IMR-90 (cell line): ENCODE data around the gene CASP9. TPM values are rescaled to one million over a fixed set of nuclear protein-coding genes. Genes with fewer than 3 reads are reported as not detected.

Experiments used
- ATAC-seq: fragments of 200-7000 bp; cut with Tn5 transposase; 2 replicates; pipeline ENCODE4 v1.9.1; 2020; ENCODE audit warnings: low read depth, mild to moderate bottlenecking, moderate library complexity
- BruUV-seq: library from RNA; stranded (reverse); fragments of 400-500 nt; replicated peaks from 2 replicates; lab custom pipeline; 2021; lab: Mats Ljungman, UMichigan
- CTCF ChIA-PET: fragments of 300-600 bp; formaldehyde crosslinking; extraction: SDS; loops from one replicate; lab custom pipeline; 2021; ENCODE audit warnings: antibody characterized with exemption; lab: Yijun Ruan, JAX
- POLR2A ChIA-PET: fragments of 300-600 bp; sonication (Branson Sonifier 250); formaldehyde crosslinking; loops from one replicate; lab custom pipeline; 2022; ENCODE audit warnings: antibody characterized with exemption; ENCODE audit not compliant: unreplicated experiment; lab: Charles Lee
- DNase-seq: peaks from one replicate; pipeline ENCODE4 v3.0.0; 2013
- H2AFZ ChIP-seq: replicated peaks from 2 replicates; pipeline ENCODE3; 2013; ENCODE audit warnings: low read length, mild to moderate bottlenecking; ENCODE audit not compliant: poor library complexity
- H2AK5ac ChIP-seq: 2 replicates; pipeline ENCODE4 v1.6.1; 2013; ENCODE audit warnings: low read depth, low read length, inconsistent platforms
- H2AK9ac ChIP-seq: replicated peaks from 2 replicates; pipeline ENCODE3; 2013; ENCODE audit warnings: mild to moderate bottlenecking, low read depth, low read length, moderate library complexity; ENCODE audit not compliant: poor library complexity
- H2BK120ac ChIP-seq: 2 replicates; pipeline ENCODE4 v1.6.1; 2013; ENCODE audit warnings: low read depth, low read length, inconsistent platforms
- H2BK15ac ChIP-seq: 3 replicates; pipeline ENCODE4 v1.6.1; 2013; ENCODE audit warnings: low read depth, low read length, inconsistent platforms
- H2BK20ac ChIP-seq: 2 replicates; pipeline ENCODE4 v1.6.1; 2013; ENCODE audit warnings: low read depth, mild to moderate bottlenecking, inconsistent platforms, low read length, moderate library complexity
- H2BK5ac ChIP-seq: 2 replicates; pipeline ENCODE4 v1.6.1; 2013; ENCODE audit warnings: mild to moderate bottlenecking, low read depth, low read length, inconsistent platforms; ENCODE audit not compliant: poor library complexity, severe bottlenecking
- H3K14ac ChIP-seq: replicated peaks from 2 replicates; pipeline ENCODE4 v1.6.1; 2013; ENCODE audit warnings: low read depth, low read length, inconsistent platforms
- H3K18ac ChIP-seq: 2 replicates; pipeline ENCODE4 v1.6.1; 2013; ENCODE audit warnings: low read depth, low read length, control low read depth
- H3K23ac ChIP-seq: 2 replicates; pipeline ENCODE4 v1.6.1; 2013; ENCODE audit warnings: low read depth, low read length, inconsistent platforms
- H3K27ac ChIP-seq: 2 replicates; pipeline ENCODE4 v1.5.1; 2013; ENCODE audit warnings: mild to moderate bottlenecking, control low read depth, low read length; ENCODE audit not compliant: insufficient read depth
- H3K27me3 ChIP-seq: 2 replicates; pipeline ENCODE4 v1.6.1; 2013; ENCODE audit warnings: low read length; ENCODE audit not compliant: control insufficient read depth, insufficient read depth
- H3K36me3 ChIP-seq: 2 replicates; pipeline ENCODE4 v1.6.1; 2013; ENCODE audit warnings: low read length, mixed read lengths; ENCODE audit not compliant: control insufficient read depth, insufficient read depth
- H3K4ac ChIP-seq: 2 replicates; pipeline ENCODE4 v1.6.1; 2013; ENCODE audit warnings: low read depth, low read length, inconsistent platforms
- H3K4me1 ChIP-seq: 2 replicates; pipeline ENCODE4 v1.6.1; 2013; ENCODE audit warnings: low read length, mixed read lengths; ENCODE audit not compliant: control insufficient read depth, insufficient read depth
- H3K4me2 ChIP-seq: 2 replicates; pipeline ENCODE4 v1.6.1; 2013; ENCODE audit warnings: low read depth, mild to moderate bottlenecking, control low read depth, low read length, moderate library complexity
- H3K4me3 ChIP-seq: 2 replicates; pipeline ENCODE4 v1.5.1; 2013; ENCODE audit warnings: low read depth, mild to moderate bottlenecking, control low read depth, low read length, moderate library complexity; ENCODE audit not compliant: insufficient read depth
- H3K56ac ChIP-seq: 2 replicates; pipeline ENCODE4 v1.6.1; 2013; ENCODE audit warnings: low read length, inconsistent platforms; ENCODE audit not compliant: insufficient read depth; ENCODE audit errors: extremely low read depth
- H3K79me1 ChIP-seq, 2 experiments: 2 replicates each; pipeline ENCODE4 v1.6.1; 2013; ENCODE audit warnings: low read length in 2 of 2, inconsistent platforms in 1 of 2, low read depth in 1 of 2
- H3K9ac ChIP-seq: 2 replicates; pipeline ENCODE4 v1.6.1; 2013; ENCODE audit warnings: low read depth, low read length, control low read depth
- H3K9me1 ChIP-seq: 2 replicates; pipeline ENCODE4 v1.6.1; 2013; ENCODE audit warnings: low read length, inconsistent platforms; ENCODE audit not compliant: insufficient read depth
- H3K9me3 ChIP-seq: 2 replicates; pipeline ENCODE4 v1.6.1; 2013; ENCODE audit warnings: low read length; ENCODE audit not compliant: control insufficient read depth, insufficient read depth
- H4K20me1 ChIP-seq: 2 replicates; pipeline ENCODE4 v1.6.1; 2013; ENCODE audit warnings: low read length, inconsistent platforms; ENCODE audit not compliant: insufficient read depth
- H4K5ac ChIP-seq: 2 replicates; pipeline ENCODE4 v1.6.1; 2013; ENCODE audit warnings: mild to moderate bottlenecking, low read depth, low read length, control low read depth
- H4K8ac ChIP-seq, 2 experiments: 2 replicates each; pipeline ENCODE4 v1.6.1; 2013; ENCODE audit warnings: low read depth in 2 of 2, low read length in 2 of 2, control low read depth in 1 of 2, inconsistent platforms in 1 of 2
- H4K91ac ChIP-seq: 2 replicates; pipeline ENCODE4 v1.6.1; 2013; ENCODE audit warnings: low read depth, low read length, inconsistent platforms; ENCODE audit not compliant: insufficient read depth
- BHLHE40 ChIP-seq: fragments of 150-350 bp; IDR thresholded peaks from 2 replicates; pipeline ENCODE4 v1.6.1; 2016; ENCODE audit warnings: mild to moderate bottlenecking, low read depth, low read length
- CEBPB ChIP-seq: IDR thresholded peaks from 2 replicates; pipeline ENCODE4 v1.6.1; 2012; ENCODE audit warnings: low read depth, low read length, improper control_type of control experiment
- CHD1 ChIP-seq: IDR thresholded peaks from 2 replicates; pipeline ENCODE4 v1.6.1; 2012; ENCODE audit warnings: low read depth, low read length, improper control_type of control experiment
- FOS ChIP-seq: fragments of 150-350 bp; IDR thresholded peaks from 2 replicates; pipeline ENCODE4 v1.6.1; 2016; ENCODE audit warnings: low read depth, low read length
- MAFK ChIP-seq: IDR thresholded peaks from 2 replicates; pipeline ENCODE4 v1.6.1; 2012; ENCODE audit warnings: low read depth, low read length, improper control_type of control experiment
- MAZ ChIP-seq: IDR thresholded peaks from 2 replicates; pipeline ENCODE4 v1.6.1; 2012; ENCODE audit warnings: low read depth, mild to moderate bottlenecking, low read length, improper control_type of control experiment, moderate library complexity, borderline replicate concordance
- MXI1 ChIP-seq: IDR thresholded peaks from 2 replicates; pipeline ENCODE4 v1.6.1; 2012; ENCODE audit warnings: low read depth, mild to moderate bottlenecking, low read length, moderate library complexity, borderline replicate concordance
- NFE2L2 ChIP-seq: fragments of 150-350 bp; IDR thresholded peaks from 2 replicates; pipeline ENCODE4 v1.6.1; 2016; ENCODE audit warnings: low read depth, mild to moderate bottlenecking, low read length
- POLR2A ChIP-seq: IDR thresholded peaks from 2 replicates; pipeline ENCODE4 v1.6.1; 2012; ENCODE audit warnings: mild to moderate bottlenecking, low read depth, low read length
- RAD21 ChIP-seq: IDR thresholded peaks from 2 replicates; pipeline ENCODE4 v1.6.1; 2012; ENCODE audit warnings: low read length, improper control_type of control experiment
- RCOR1 ChIP-seq: IDR thresholded peaks from 2 replicates; pipeline ENCODE4 v1.6.1; 2012; ENCODE audit warnings: mild to moderate bottlenecking, low read length, improper control_type of control experiment; ENCODE audit not compliant: insufficient replicate concordance
- RFX5 ChIP-seq: IDR thresholded peaks from 2 replicates; pipeline ENCODE4 v1.8.0; 2012; ENCODE audit warnings: low read depth, mild to moderate bottlenecking, low read length, moderate library complexity
- SMC3 ChIP-seq: fragments of 150-350 bp; IDR thresholded peaks from 2 replicates; pipeline ENCODE4 v1.6.1; 2016; ENCODE audit warnings: low read depth, mild to moderate bottlenecking, antibody characterized with exemption, low read length, moderate library complexity
- WGBS, 2 experiments: methylation state at CpG; one replicate each; pipeline versions ENCODE4 v1.1.5 to v1.1.7; 2013; ENCODE audit warnings: missing lambda C conversion rate in 2 of 2; ENCODE audit not compliant: insufficient read length in 1 of 2; ENCODE audit errors: extremely low coverage in 2 of 2; 5-methylcytosine and 5-hydroxymethylcytosine counted together
- dilution Hi-C: fragments of 300-500 bp; cut with HindIII; formaldehyde crosslinking; loops from one replicate; pipeline ENCODE4 v1.14.3; 2018; ENCODE audit warnings: low sequenced_read_pairs; ENCODE audit not compliant: unreplicated experiment
- in situ Hi-C: fragments of 300-500 bp; cut with MboI; formaldehyde crosslinking; loops from 3 replicates; pipeline ENCODE4 v1.14.3; 2019; ENCODE audit warnings: low sequenced_read_pairs, inconsistent platforms, mixed read lengths
- intact Hi-C: fragments of 100-400 bp; cut with micrococcal nuclease; formaldehyde crosslinking; loops from 2 replicates; pipeline ENCODE4 v1.10.0; 2022
- polyA plus RNA-seq, 3 experiments: library from polyadenylated mRNA; depleted of rRNA; stranded (reverse); fragments of >200 nt; gene quantifications; 2 replicates each; pipeline ENCODE4 v1.2.3, GENCODE V29; 2012; ENCODE audit warnings: low replicate concordance in 1 of 3
- total RNA-seq: library from RNA; depleted of rRNA; stranded (reverse); fragments of >200 nt; gene quantifications from 2 replicates; pipeline ENCODE4 v1.2.3, GENCODE V29; 2012
- TF ChIP-seq, protein P1 (sequence below): fragments of 150-350 bp; IDR thresholded peaks from 2 replicates; pipeline ENCODE4 v1.6.1; 2017; ENCODE audit warnings: mild to moderate bottlenecking, antibody characterized with exemption, low read length, low read depth
- TF ChIP-seq, protein P2 (sequence below): conservative IDR thresholded peaks from 2 replicates; pipeline ENCODE4 v1.5.1; 2012; ENCODE audit warnings: mild to moderate bottlenecking, low read depth, low read length, improper control_type of control experiment
- TF ChIP-seq, protein P3 (sequence below): fragments of 150-350 bp; IDR thresholded peaks from 2 replicates; pipeline ENCODE4 v1.6.1; 2016; ENCODE audit warnings: low read depth, mild to moderate bottlenecking, low read length, moderate library complexity, borderline replicate concordance

The CASP9 gene
- total and polyA plus RNA-seq, 2 of the 4 experiments (the other 2 are of a cell fraction) = 7.0 to 8.3 TPM

DNA sequence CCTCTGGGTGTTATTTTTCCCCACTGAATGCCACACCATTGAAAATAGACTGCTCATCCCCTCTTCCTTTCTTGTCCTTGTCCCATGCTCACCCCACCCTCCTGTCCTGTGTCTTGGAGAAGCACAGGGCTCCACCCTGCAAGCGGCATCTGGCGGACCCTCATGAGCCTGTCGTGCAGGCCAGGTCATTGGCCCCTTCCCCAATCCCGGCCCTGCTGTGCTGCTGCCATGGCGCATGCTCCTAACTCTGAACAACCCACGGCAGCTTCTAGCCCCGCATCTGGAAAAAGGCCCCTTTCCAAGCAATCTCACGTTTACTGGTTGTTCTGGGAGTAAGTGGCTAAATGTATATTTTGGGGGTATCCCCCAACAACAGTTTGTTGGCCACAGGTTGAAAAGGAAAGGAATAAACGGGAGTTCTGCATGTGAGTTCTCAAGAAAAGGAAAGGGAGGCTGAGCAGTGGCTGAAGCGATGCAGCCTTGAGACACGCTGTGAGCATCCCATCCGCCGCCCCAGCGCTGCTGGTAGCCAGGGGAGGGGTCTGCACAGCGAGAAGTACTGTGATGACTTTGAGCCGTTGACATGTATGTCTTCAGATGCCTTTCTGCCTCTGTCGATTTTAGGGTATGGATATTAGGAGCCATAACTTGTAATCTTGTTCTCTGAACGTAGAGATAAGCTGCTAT, 44.5 kb upstream of the CASP9 start:
- Histone ChIP-seq H3K27ac (no peak overlapping the region), H3K36me3 (peaks cover 35% of the 10 kb centered on the region), H2BK20ac (no peak overlapping the region), H3K18ac (no peak overlapping the region), H3K9ac (no peak overlapping the region), H3K4me1 (no peaks in the 10 kb centered on the region), H3K14ac (no peak overlapping the region), H4K91ac (no peak overlapping the region), H2BK120ac (no peak overlapping the region), H3K4ac (no peak overlapping the region), H4K20me1 (no peaks in the 10 kb centered on the region), H3K4me2 (no peak overlapping the region), H3K9me3 (no peaks in the 10 kb centered on the region), H2BK5ac (no peak overlapping the region), H3K4me3 (no peak overlapping the region), H3K9me1 (0 out of 2 replicates have a peak, but pooled peaks cover 2% of the 10 kb centered on the region), H3K56ac (no peak overlapping the region), H2AK5ac (no peak overlapping the region), H3K23ac (no peak overlapping the region), H4K8ac (no peak overlapping the region), H2AK9ac (no peak overlapping the region), H2BK15ac (no peak overlapping the region), H3K27me3 (no peaks in the 10 kb centered on the region), H2AFZ (no peak overlapping the region), H4K5ac (no peak overlapping the region), H3K79me1 (0 out of 4 replicates have a peak, but pooled peaks cover 0 to 4% of the 10 kb centered on the region in 2 experiments)
- WGBS, 2 experiments = 100% methylated on average over 6 of the region's 18 CpGs; no CpG with 5 or more reads in 1 of the 2 experiments
- no TSS peak for BruUV-seq
- intact Hi-C loops (no loop called here), in situ Hi-C loops (no loop called here), dilution Hi-C loops (no loop called here)
- DNase-seq (no peak), ATAC-seq (no peak)
- ChIA-PET POLR2A (no interaction called here), CTCF (no interaction called here)
- TF ChIP-seq RAD21 (no peak), POLR2A (no peak), BHLHE40 (no peak), MAFK (no peak), RCOR1 (no peak), NFE2L2 (no peak), MXI1 (no peak), SMC3 (no peak), CHD1 (no peak), MAZ (no peak), FOS (no peak), RFX5 (no peak), CEBPB (no peak)
- TF ChIP-seq, protein P1, sequence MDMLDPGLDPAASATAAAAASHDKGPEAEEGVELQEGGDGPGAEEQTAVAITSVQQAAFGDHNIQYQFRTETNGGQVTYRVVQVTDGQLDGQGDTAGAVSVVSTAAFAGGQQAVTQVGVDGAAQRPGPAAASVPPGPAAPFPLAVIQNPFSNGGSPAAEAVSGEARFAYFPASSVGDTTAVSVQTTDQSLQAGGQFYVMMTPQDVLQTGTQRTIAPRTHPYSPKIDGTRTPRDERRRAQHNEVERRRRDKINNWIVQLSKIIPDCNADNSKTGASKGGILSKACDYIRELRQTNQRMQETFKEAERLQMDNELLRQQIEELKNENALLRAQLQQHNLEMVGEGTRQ = no peak
- TF ChIP-seq, protein P2, sequence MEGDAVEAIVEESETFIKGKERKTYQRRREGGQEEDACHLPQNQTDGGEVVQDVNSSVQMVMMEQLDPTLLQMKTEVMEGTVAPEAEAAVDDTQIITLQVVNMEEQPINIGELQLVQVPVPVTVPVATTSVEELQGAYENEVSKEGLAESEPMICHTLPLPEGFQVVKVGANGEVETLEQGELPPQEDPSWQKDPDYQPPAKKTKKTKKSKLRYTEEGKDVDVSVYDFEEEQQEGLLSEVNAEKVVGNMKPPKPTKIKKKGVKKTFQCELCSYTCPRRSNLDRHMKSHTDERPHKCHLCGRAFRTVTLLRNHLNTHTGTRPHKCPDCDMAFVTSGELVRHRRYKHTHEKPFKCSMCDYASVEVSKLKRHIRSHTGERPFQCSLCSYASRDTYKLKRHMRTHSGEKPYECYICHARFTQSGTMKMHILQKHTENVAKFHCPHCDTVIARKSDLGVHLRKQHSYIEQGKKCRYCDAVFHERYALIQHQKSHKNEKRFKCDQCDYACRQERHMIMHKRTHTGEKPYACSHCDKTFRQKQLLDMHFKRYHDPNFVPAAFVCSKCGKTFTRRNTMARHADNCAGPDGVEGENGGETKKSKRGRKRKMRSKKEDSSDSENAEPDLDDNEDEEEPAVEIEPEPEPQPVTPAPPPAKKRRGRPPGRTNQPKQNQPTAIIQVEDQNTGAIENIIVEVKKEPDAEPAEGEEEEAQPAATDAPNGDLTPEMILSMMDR = no peak
- TF ChIP-seq, protein P3, sequence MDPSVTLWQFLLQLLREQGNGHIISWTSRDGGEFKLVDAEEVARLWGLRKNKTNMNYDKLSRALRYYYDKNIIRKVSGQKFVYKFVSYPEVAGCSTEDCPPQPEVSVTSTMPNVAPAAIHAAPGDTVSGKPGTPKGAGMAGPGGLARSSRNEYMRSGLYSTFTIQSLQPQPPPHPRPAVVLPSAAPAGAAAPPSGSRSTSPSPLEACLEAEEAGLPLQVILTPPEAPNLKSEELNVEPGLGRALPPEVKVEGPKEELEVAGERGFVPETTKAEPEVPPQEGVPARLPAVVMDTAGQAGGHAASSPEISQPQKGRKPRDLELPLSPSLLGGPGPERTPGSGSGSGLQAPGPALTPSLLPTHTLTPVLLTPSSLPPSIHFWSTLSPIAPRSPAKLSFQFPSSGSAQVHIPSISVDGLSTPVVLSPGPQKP = no peak
